NB4 (cell line): ENCODE measurements around the gene ADARB2.

Source experiments
- DNase-seq: peaks from one replicate; pipeline ENCODE4 v3.0.0; 2010; ENCODE audit warnings: low read depth
- H3K4me3 ChIP-seq: one replicate; pipeline ENCODE4 v1.5.1; 2011; ENCODE audit warnings: mild to moderate bottlenecking, low read depth, low read length, moderate library complexity
- MYC ChIP-seq: IDR thresholded peaks from 2 replicates; pipeline ENCODE4 v1.6.1; 2011; ENCODE audit warnings: low read depth, low read length
- POLR2A ChIP-seq: IDR thresholded peaks from 2 replicates; pipeline ENCODE4 v1.6.1; 2011; ENCODE audit warnings: mild to moderate bottlenecking; ENCODE audit not compliant: insufficient read length; ENCODE audit errors: extremely low read depth
- TF ChIP-seq, protein P1 (sequence below): IDR thresholded peaks from one replicate; pipeline ENCODE4 v1.5.1; 2012; ENCODE audit warnings: low read depth, low read length
- TF ChIP-seq, protein P2 (sequence below): IDR thresholded peaks from 2 replicates; pipeline ENCODE4 v1.6.1; 2011; ENCODE audit warnings: low read depth, low read length

Gene ADARB2

DNA sequence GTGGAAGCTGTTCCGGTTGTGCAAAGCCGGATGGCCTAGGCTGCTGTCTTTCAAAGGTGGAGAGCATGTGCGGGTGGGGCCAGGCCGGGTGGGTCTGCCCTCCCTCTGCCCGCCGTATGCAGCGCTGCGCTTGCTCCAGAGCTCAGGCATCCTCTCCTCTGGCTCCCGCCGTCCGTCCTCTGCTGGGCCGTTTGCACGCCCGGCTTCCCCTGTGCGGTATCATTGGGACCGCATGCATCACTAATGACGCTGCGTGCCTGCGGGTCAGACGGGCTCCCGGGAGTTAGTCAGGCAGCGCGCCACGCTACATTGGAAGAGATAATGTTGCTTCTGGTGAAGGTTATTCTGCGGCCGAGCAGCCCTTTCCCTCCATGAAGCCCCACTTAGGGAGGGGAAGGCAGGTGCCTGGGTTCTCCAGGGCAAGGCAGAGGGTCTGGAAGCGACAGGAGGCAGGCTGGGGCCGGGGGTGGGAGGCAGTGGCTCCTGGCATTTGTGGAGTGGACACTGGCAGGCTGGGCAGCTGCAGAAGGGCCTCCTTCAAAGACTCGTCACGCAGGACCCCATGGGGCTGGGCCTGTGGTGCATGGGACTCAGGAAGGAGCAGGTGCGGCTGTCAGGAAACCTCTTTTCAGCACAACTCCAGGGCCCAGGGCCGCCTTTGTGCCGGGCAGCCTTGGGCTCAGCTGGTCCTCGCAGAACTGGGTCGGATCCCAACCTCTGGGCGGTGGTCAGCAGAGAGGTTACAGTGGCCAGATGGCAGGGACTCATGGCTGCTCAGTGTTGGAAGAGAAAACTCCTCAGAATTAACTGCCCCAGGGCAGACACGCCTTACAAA is 362.6 kb downstream of the ADARB2 start:
- no peak for DNase-seq
- no peak overlapping the region for H3K4me3 ChIP-seq
- no peak for TF ChIP-seq MYC
- TF ChIP-seq, protein P1, sequence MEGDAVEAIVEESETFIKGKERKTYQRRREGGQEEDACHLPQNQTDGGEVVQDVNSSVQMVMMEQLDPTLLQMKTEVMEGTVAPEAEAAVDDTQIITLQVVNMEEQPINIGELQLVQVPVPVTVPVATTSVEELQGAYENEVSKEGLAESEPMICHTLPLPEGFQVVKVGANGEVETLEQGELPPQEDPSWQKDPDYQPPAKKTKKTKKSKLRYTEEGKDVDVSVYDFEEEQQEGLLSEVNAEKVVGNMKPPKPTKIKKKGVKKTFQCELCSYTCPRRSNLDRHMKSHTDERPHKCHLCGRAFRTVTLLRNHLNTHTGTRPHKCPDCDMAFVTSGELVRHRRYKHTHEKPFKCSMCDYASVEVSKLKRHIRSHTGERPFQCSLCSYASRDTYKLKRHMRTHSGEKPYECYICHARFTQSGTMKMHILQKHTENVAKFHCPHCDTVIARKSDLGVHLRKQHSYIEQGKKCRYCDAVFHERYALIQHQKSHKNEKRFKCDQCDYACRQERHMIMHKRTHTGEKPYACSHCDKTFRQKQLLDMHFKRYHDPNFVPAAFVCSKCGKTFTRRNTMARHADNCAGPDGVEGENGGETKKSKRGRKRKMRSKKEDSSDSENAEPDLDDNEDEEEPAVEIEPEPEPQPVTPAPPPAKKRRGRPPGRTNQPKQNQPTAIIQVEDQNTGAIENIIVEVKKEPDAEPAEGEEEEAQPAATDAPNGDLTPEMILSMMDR: no peak

DNA sequence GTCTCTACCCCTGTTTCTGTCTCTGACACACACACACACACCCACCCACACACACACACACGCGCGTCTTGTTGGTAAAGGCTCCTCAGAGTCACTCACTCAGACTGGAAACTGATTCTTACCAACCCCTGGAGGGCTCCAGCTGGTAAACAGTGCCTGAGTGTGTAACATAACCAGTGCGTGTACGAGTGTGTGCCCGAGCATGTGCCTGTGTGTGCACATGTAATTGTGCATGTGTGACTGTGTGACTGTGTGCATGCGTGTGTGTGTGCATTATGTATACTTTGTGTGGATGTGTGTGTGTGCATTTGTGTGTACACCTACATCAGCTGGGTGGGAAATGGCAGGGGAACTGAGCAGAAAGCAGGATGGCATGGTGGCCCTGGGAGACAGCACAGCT is 364.0 kb downstream of the ADARB2 start:
- no peak overlapping the region for H3K4me3 ChIP-seq
- DNase-seq: no peak
- TF ChIP-seq, protein P2, sequence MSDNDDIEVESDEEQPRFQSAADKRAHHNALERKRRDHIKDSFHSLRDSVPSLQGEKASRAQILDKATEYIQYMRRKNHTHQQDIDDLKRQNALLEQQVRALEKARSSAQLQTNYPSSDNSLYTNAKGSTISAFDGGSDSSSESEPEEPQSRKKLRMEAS: no peak
- TF ChIP-seq, protein P1: no peak
- TF ChIP-seq MYC (no peak), POLR2A (no peak)

DNA sequence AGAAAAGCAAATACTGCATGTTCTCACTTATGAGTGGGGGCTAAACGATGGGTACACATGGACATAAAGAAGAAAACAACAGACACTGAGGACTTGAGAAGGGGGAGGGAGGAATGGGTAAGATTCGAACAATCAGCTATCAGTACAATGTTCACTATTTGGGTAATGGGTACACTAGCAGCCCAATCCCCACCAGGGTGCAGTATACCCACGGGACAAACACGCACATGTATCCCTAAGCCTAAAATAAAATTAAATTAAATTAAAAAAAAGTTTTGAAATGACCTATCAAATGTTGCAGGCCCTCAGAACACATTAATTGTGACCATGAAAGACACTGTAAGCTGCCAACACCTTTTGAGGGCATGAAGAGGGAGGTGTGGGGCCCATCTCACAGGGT is 365.1 kb downstream of the ADARB2 start:
- no peak overlapping the region for H3K4me3 ChIP-seq
- TF ChIP-seq POLR2A (no peak), MYC (no peak)
- TF ChIP-seq, protein P2: no peak
- TF ChIP-seq, protein P1: no peak
- DNase-seq: no peak

- TF ChIP-seq, protein P2: no peak
- TF ChIP-seq POLR2A (no peak), MYC (no peak)
- TF ChIP-seq, protein P1: no peak
- no peak overlapping the region for H3K4me3 ChIP-seq
- peak; percentile 18 for DNase-seq
Measured at GRCh38 chr10:1370298-1370697, 367.0 kb downstream of the ADARB2 start.

GRCh38 chr10:1369665-1370064 is 367.7 kb downstream of the ADARB2 start:
- no peak overlapping the region for H3K4me3 ChIP-seq
- TF ChIP-seq, protein P1: no peak
- no peak for DNase-seq

DNA sequence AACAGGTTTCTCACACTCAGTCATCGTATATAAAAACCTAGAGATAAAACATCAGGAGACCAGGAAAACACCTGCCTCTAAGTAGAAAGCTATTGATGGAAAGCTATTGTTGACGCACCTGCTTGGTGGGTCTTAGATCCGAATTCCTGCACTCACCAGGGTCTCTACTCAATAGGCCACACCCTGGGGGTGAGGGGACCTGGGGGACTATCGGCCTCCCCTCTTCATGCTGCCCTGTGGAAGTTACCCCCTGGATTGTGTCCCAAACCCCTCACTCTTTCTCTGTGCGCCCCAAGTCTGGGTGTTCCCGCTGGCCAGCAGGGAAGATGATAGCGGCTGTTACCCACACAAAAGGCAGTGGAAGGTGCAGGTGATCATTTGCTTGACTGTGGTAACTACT is 368.1 kb downstream of the ADARB2 start:
- DNase-seq: no peak
- no peak for TF ChIP-seq MYC
- TF ChIP-seq, protein P2: no peak
- no peak overlapping the region for H3K4me3 ChIP-seq
